ENCODE measurements around the gene SRL.

SRL gene

DNA sequence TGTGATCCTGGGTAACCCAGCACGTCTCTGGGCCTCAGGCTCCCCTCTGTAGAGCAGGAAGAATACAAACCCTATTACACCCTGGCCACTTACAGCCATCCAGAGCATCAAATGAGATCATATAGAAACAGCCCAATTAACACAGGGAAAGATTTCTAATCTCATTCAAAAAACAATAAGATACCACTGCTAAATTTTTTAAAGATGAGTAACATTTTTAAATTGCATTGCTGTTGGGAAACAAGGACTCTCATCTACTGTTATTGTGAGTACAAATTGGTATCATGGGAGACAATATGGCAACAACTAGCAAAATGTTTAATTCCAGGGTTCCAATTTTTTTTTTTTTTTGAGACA is 41.1 kb downstream of the SRL start:
- DNase-seq (ENCODE audit: low read depth) = peak; percentile 24

DNA sequence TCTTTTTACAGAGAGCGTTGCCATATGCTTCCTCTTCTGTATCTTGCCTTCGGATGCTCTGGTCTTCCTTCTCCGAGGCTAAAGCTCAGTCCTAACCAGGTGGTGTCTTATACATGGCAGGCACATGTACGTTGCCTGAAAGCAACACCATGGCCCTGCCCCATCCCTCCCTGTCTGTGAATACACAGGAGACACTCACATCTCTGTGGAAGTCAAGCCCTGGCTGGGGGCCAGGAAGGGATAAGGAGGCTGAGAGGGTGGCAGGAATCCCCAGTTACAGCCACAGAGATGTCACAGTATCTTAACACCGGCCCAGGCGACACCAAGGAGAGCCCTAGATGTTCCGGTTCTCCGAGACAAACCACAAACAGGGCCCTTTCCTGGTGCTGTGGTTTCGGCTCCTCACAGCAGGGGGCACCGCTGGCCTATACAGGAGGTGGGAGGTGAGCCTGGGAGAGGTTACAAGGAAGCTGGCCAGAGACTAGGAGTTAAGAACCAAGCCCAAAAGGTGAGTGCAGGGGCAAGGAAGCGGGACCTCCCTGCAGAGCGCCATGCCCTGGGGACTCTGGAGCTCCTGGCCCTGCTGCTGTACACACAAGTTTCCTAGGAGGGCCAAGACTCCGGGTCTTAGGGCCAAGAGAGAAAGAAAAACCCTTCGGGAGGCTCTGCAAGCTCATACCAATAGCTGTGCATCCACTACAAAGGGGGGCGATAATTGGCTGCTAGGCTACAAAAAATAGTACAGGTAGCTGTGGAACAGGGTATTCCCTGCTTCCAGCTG is 41.7 kb downstream of the SRL start:
- DNase-seq (ENCODE audit: low read depth) = peak; percentile 78

DNA sequence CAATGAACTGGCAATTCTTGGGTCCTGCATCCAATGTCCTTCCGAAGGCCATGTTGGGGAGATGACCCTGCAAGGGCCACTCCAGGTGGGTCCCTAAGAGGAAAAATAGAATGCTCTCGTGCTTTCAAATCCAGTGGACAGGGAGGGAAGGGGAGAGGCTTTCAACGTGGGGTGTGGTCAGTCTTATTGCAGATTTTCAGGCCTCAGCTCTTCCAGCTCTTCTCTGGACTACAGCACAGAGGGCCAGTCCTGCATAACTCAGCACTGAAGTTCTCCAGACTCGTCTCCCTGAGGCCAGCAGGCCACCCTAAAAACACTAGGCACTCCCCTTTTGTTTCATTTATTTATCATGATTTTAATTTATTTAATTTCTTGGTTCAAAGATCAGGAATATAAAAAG is 43.1 kb downstream of the SRL start:
- no peak for DNase-seq (ENCODE audit: low read depth)

DNA sequence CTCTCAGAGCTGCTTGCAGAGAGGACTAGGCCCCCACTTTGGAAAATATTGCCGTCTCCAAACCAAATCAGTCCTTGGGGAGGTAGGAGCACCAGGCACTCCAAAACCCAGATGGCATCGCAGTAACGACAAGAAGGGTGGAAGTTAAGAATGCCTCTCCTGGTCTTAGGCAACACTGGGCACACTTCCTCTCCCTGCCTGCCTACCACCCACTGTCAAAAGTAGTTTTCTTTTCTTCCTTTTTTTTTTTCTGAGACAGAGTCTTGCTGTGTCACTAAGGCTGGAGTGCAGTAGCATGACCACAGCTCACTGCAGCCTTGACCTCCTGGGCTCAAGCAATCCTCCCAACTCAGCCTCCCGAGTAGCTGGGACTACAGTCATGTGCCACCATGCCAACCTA is 47.2 kb downstream of the SRL start:
- no peak for DNase-seq (ENCODE audit: low read depth)

DNA sequence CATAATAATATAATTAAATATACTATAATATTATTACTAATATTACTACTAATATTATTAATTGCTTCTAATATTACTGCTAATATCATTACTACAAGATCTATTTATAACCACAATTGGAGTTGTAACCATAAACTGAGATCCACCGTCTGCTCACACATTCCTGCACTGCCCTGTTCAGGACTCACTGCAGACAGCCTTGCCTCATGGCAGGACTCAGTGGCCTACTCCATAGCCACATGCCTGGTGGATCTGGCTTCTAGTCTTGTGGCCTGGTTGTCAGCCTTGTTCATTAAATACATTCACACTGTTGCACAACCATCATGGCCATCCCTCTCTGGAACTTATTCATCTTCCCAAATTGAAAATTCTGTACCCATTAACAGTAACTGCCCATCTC is 48.0 kb downstream of the SRL start:
- no peak for DNase-seq (ENCODE audit: low read depth)

DNA sequence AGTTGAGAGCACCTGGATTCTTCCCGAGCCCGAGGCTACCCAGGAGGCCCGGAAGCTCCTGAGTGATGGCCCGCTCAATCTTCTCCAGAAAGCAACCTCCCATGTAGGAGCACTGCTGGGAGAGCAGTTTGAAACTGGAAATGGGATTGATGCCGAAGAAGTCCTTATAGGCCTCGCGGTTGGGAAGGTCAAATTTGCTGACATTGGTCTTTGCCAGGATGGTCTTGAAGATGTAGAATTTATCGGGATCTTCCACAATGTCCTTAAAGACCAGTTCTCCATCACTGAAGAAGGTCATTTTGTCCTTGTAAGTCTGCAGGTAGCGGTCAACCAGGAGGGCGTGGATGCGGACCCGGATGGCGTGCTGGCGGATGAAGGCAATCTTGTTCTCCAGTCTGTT is 49.7 kb downstream of the SRL start:
- DNase-seq (ENCODE audit: low read depth) = no peak

DNA sequence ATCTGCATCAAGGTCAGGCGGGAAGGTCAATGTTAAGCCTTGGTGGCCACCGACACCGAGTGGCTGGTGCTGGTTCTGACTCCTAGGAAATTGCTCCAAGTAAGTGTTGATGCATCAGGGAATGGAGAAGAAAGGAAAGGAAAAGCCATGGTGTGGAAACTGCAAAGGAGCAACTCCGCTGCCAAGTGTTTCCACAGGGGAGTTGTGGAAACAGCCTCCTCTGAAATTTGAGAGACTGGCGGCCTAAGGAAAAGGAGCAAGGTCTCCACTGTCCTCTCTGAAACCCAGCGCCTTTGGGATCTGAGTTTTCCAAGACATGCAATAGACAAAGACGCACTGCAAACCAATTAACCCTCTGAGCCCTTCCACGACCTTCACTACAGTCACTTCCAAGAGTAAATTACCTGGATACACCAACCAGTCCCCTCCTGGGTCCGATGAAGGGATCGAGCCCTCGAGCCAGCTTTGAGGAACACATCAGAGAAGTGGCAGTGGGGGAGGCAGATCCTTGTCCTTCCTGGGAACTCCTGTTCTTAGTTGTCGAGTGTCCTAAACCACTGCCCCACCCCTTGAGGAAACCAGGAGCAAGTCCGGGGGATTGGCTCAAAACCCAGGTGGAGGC is 51.1 kb downstream of the SRL start:
- no peak for DNase-seq (ENCODE audit: low read depth)

DNA sequence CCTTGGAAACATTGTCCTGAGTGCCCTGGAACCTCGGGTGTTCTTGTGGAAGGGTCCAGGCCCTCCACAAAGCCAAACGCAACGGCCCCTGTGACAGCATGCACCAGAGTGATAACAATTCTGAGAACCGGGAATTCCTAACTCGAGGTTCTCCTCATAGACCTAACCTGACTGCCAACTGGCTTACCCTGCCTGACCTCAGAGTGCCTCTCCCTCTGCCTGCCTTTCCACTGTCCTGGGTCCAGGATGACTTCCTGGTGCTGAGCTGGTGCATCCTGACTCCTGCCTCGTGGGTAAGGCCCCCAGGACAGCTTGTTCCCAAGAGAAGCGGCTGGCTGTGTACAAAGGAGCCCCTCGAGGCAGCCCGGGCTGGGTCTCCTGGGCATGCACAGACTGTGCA is 51.8 kb downstream of the SRL start:
- DNase-seq (ENCODE audit: low read depth) = no peak

DNA sequence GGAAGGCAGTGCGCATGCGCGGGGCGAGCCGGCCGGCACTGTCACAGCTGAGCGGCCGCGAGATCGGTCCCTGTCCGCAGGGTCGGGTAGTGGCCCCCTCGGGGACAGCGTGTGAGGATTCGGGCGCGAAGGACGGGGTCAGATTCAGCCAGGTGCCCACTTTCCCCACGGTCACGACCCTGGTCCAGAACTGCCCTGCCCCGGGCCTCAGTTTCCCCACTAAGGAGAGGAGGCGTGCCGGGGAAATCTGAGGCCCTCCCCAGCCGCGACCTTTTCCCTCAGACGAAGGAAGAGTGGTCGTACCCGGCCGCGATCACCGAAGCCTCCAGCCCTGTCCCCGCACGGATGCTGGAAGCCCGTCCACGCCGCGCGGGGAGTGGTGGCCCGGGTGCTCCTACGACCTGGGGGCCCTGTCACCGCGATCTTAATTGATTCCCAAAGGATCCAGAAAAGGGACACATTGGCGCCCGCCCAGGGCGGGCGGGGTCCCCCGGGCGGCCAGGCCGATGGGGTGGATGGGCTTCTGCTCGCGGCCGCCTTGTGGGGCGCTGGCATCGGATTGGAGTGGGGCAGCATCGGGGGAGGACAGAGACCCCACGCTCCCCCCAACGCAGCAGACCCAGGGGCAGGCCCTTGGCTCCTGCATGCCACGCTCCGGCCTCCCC is 57.7 kb downstream of the SRL start:
- no peak for DNase-seq (ENCODE audit: low read depth)

DNA sequence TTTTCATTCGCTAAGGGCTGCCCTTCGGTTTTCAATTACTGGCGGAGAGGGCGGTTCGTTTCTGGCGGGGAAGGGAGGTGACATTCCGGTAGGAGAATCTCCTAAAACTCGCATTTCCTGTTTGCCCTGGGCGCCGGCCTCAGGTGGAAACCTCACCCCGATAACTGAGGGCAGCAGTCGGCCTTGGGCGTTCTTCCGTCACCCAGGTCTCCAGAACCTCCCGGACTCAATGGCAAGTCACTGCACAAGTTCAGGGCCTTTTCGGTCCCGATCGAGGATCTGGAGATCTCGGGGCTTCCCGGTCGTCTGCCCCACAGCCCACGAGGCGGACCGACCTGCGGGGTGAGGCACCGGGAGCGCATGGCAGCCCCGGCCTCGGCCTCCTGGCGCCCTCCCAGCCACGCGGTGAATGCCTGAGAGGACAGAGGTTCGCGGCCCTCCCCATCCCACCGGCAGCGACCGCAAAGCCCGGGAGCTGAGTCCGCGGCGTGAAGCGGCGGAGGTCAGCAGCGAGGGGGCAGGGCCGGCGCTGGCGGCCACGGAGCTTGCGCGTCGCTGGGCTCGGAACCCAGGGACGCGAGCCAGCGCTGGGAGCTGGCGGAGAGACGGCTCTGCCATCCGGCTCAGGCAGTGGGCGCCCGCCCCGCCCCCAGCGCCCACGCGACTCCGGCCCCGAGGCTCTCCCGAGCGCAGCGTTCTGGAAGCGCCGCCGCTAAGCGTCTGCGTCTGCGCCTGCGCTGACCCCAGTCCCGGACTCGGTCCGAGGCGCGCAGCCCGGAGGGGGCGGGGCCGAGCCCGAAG is 58.4 kb downstream of the SRL start:
- DNase-seq (ENCODE audit: low read depth) = peak; percentile 91

DNA sequence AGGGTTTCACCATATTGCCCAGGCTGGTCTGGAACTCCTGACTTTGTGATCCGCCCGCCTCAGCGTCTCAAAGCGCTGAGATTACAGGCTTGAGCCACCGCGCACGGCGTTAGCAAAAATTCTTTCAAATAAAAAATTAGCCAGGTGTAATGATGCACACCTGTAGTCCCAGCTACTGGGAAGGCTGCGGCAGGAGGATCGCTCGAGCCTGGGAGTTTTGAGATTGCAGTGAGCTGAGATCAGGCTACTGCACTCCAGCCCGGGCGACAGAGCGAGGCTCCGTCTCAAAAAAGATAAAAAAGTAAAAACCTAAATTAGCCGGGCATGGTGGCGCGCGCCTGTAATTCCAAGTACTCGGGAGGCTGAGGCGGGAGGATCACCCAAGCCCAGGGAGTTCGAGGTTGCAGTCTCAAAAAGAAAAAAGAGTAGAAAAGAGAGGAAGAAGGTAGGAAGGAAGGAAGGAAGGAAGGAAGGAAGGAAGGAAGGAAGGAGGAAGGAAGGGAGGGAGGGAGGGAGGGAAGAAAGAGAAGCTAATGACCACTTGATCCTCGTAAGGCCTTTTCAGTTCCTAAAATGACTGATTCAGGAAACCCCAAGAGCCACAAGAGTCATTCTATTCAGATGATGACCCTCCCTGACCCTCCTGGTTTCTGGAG is 59.2 kb downstream of the SRL start:
- DNase-seq (ENCODE audit: low read depth) = no peak

DNA sequence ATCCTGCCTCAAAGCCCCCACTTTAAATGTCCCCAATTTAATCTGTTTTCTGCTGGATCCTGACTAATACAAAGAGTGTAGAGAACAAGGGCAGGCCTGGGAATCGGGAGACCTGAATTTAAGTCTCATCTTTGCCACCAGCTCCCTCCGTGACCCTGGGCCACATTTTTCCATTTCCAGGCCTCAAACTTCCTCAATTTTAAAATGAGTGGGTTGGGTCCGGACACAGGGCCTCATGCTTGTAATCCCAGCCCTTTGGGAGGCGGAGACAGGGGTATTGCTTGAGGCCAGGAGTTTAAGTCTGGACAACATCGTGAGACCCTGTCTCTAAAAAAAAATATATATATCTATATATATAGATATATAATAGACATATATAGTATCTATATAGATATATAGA is 61.4 kb downstream of the SRL start:
- no peak for DNase-seq (ENCODE audit: low read depth)

DNA sequence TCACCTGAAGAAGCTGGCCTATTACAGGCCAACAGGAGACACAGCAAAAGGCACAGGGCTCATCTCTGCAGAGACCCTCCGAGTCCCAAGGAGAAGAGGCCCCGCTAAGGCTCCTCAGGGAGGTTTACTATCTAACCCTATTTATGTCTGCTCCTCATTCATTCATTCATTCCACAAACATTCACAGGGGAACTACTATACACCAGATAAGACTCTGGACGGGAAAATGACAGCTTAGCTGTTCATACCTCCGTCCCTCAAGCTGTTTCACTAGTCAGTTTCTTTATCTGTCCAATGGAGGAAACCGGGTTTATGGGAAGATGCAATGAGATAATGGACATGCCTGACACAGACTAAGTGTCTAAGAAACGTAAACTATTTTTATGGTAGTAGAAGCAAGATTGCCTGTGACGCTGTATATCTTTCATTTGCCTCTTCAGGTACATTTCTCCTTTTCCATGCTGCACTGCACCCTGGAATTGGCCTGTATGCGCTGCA is 62.1 kb downstream of the SRL start:
- DNase-seq (ENCODE audit: low read depth) = no peak

DNA sequence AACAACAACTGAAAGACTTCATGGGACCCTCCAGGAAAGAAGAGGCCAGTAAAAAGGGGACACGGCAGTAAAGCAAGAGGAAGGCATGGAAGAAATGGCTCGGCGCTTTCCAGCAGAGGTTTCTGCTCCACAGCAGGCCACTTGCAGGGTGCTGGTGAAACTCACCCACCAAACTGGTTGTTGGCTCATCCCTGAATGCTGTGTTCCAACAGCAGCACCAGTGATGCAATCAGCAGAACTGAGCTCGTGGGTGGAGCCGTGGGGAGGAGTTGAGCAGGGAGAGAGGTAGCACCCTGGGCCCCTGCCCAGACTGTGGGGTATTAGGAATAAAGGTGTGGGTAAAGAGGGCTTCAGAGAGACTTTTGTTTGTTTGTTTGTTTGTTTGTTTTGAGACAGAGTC is 62.9 kb downstream of the SRL start:
- peak; percentile 17 for DNase-seq (ENCODE audit: low read depth)

DNA sequence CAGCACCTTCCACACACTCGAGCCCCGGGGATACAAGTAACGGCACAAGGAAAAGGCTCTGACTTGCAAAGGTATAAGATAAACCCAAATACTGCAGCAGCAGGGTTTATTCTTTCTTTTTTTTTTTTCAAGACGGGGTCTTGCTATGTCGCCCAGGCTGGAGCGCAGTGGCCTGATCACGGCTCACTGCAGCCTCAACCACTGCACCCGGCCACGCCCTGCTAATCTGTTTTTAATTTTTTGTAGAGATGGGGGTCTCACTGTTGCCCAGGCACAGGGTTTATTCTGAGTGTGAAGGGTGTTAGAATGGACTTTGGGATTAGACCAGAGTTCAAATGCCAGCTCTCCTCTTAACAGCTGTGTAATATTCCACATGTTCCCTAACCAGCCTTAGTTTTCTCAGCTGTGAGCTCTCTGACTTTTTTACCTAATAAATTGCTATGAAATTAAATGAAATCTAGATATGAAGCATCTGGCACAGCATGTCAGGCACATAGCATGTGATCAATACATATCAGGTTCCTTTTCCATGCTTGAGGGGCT is 63.3 kb downstream of the SRL start:
- DNase-seq (ENCODE audit: low read depth) = no peak

DNA sequence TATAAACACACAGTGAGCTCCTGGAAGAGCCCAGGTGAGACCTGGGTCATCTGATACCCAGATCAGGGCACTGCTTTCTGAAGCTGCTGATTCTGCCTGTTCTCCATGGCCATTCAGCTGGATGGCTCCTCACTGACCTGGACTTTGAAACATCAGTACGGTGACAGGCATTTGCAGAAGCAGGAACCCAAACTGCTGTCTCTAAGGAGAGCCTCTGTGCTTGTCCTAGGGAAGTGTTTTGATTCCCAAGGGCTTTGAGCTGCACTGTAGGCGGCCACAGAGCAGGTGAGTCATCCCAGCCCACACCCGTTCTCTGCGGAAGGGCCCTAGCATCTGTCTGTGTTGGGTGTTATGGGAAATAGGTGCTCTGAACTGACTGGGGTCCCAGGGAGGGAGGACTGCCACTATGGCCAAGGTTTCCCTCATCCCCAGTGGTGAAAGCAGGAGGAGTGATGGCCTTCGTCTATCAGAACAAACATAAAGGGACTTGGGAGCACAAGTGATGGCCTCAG is 64.9 kb downstream of the SRL start:
- DNase-seq (ENCODE audit: low read depth) = peak; percentile 74

DNA sequence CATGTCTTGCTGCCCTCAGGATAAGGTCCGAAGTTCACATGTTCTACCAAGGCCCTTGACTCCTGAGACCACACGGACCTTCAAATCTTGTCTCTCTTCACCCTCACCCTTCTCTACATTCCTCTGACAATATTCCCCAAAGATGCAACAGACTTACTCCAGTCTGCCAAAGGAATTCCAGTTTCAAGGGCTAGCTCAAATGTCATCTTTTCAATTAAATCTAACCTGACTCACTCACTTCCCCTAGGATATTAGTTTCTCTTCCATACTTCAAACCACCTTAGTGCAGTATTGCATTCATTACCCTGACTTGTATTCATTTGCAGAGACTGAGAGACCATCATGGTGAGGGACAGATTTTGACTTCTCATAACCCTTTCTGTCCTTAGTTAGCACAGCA is 66.0 kb downstream of the SRL start:
- DNase-seq (ENCODE audit: low read depth) = peak; percentile 16

DNA sequence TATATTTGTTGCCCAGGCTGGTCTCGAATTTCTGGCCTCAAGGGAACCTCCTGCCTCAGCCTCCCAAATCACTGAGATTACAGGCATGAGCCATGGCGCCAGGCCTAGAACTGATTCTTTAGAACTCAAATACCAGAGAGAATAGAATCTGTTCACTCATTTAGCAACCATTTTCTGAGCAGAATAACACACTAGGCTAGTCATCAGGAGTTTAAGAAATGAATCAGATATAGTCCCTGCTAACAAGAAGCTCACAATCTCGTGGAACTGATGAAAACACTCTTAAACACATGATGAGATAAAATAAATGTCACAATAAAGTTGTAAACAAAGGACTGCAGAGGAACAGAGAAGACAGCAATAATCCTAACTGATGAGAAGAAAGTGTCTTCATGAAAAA is 69.8 kb downstream of the SRL start:
- DNase-seq (ENCODE audit: low read depth) = peak; percentile 82

DNA sequence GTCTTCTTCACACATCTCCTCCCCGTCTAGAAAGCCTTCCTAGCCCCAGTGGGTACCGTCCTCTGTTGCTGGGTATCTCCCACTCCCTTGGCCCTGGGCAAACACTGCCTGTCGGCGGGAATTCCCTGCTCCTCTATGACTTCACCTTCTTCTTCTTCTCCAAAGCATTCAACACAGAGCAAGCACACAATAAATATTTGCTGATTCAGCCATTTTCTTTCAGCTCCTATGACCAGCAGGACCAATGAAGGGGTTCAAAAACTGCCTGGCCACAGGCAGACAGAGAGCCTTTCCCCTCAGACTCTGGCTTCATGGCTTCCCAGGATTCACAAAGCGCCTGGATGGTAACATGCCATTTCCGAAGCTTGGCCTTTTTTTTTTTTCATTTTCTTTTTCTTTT is 72.5 kb downstream of the SRL start:
- no peak for DNase-seq (ENCODE audit: low read depth)

DNA sequence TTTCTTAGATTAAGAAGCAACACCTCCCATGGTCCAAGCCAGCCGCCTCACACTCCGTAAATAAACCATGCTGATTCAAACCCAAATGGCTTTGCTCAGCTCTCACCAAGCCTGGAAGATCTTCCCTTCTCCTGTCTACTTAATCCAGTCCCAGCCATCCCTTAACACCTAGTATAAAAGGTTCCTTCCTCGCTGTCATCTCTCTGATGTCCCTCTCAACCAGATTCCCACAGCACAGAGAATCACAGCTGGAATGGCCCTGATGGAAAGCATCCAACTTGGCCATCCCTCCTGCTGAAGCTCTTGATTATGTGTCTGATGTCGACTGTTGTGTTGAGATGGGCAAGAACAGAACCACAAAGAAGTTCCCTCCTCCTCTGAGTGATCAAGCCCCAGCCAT is 75.1 kb downstream of the SRL start:
- DNase-seq (ENCODE audit: low read depth) = no peak

DNA sequence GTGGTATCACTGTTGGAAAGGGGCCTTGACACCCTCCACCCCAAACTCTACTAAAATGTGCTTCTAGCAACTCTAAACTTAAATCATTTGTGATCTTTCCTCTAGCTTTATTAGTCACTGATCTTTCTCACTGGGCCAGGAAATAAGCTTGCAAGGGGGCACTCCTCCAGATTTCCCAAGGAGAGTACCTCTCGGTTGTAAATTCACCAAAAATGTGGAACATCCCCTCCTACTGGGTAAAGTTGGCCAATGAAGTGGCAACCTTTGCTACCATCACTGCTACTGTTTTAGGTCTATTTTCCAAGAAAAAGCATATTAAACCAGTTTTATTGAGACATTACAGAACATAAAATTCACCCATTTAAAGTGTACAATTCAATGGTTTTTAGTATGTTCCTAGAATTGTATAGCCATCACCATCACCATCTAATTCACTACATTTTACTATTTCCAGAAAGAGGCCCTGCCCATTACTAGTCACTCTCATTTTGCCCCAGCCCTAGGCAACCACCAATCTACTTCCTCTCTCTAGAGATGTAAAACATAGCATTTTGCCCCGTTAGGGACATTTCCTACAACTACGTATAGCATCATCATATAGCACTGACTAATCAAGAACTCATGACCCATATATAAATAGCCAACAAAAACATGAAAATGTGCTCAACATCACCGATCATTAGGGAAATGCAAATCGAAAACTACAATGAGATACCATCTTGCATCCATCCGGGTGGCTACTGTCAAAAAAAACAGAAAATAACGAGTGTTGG is 81.0 kb downstream of the SRL start:
- DNase-seq (ENCODE audit: low read depth) = peak; percentile 40
